ENCODE measurements around the gene RNLS. TPM values are rescaled to one million over a fixed set of nuclear protein-coding genes. Genes with fewer than 3 reads are reported as not detected.

RNLS gene
- total and polyA plus RNA-seq, 2 of the 4 experiments (the other 2 are of a cell fraction), result 4.5 to 7.0 TPM

- H4K5ac ChIP-seq (ENCODE audit: low read depth, low read length), result no peak overlapping the region
- dilution Hi-C loops (cut with HindIII; ENCODE audit: low sequenced_read_pairs, unreplicated experiment), result no loop called here
- no peak overlapping the region for H3K27ac ChIP-seq (ENCODE audit: insufficient read depth, low read length)
- no peak overlapping the region for H3K56ac ChIP-seq (ENCODE audit: extremely low read depth, insufficient read depth, low read length)
- POLR2A ChIA-PET (ENCODE audit: unreplicated experiment), result no interaction called here
- CTCF ChIA-PET, result no interaction called here
- H3K4me3 ChIP-seq (ENCODE audit: insufficient read depth, low read depth, low read length), result no peak overlapping the region
- no peaks in the 10 kb centered on the region for H3K36me3 ChIP-seq (ENCODE audit: control insufficient read depth, insufficient read depth, low read length)
- no peak overlapping the region for H3K23ac ChIP-seq (ENCODE audit: low read depth, low read length)
- no peak overlapping the region for H3K14ac ChIP-seq (replicated peaks; ENCODE audit: low read depth, low read length)
- H2BK20ac ChIP-seq (ENCODE audit: low read depth, low read length), result no peak overlapping the region
- no peak overlapping the region for H2AK5ac ChIP-seq (ENCODE audit: low read depth, low read length)
- H4K8ac ChIP-seq (ENCODE audit: low read depth in 2 of 2, low read length in 2 of 2), result no peak overlapping the region
- intact Hi-C loops (cut with micrococcal nuclease), result no loop called here
- H3K4ac ChIP-seq (ENCODE audit: low read depth, low read length), result no peak overlapping the region
- TF ChIP-seq CEBPB (IDR thresholded peaks at IDR 0.05; ENCODE audit: low read depth, low read length) (no peak), RFX5 (IDR thresholded peaks at IDR 0.05; ENCODE audit: low read depth, low read length) (no peak), MAFK (IDR thresholded peaks at IDR 0.05; ENCODE audit: low read depth, low read length) (no peak), SMC3 (IDR thresholded peaks at IDR 0.05; ENCODE audit: low read depth, low read length) (no peak), MXI1 (IDR thresholded peaks at IDR 0.05; ENCODE audit: borderline replicate concordance, low read depth, low read length) (no peak)
- H3K4me1 ChIP-seq (ENCODE audit: control insufficient read depth, insufficient read depth, low read length), result no peaks in the 10 kb centered on the region
- no peak overlapping the region for H2BK5ac ChIP-seq (ENCODE audit: low read depth, low read length, poor library complexity, severe bottlenecking)
- H3K9ac ChIP-seq (ENCODE audit: low read depth, low read length), result no peak overlapping the region
- H2BK120ac ChIP-seq (ENCODE audit: low read depth, low read length), result no peak overlapping the region
- no peaks in the 10 kb centered on the region for H3K9me1 ChIP-seq (ENCODE audit: insufficient read depth, low read length)
- H2BK15ac ChIP-seq (ENCODE audit: low read depth, low read length), result no peak overlapping the region
- no peaks in the 10 kb centered on the region for H4K20me1 ChIP-seq (ENCODE audit: insufficient read depth, low read length)
- H3K27me3 ChIP-seq (ENCODE audit: control insufficient read depth, insufficient read depth, low read length), result no peaks in the 10 kb centered on the region; the same call in 1 of the 2 replicates
- no peaks in the 10 kb centered on the region for H3K9me3 ChIP-seq (ENCODE audit: control insufficient read depth, insufficient read depth, low read length)
- ATAC-seq (ENCODE audit: low read depth) (peak; percentile 57; the same call in 1 of the 2 replicates), DNase-seq (peak; percentile 39)
- H4K91ac ChIP-seq (ENCODE audit: insufficient read depth, low read depth, low read length), result no peak overlapping the region
- no TSS peak for BruUV-seq (replicated peaks)
- no peak overlapping the region for H2AFZ ChIP-seq (replicated peaks; ENCODE audit: low read length, poor library complexity)
- whole genome bisulfite sequencing, 2 experiments (ENCODE audit: extremely low coverage in 2 of 2, insufficient read length in 1 of 2), result no CpG with 5 or more reads among the region's 1 CpG
- no peak overlapping the region for H3K18ac ChIP-seq (ENCODE audit: low read depth, low read length)
- H2AK9ac ChIP-seq (replicated peaks; ENCODE audit: low read depth, low read length, poor library complexity), result no peak overlapping the region
- H3K79me1 ChIP-seq (ENCODE audit: low read depth in 1 of 2, low read length in 2 of 2), result no peaks in the 10 kb centered on the region
- in situ Hi-C loops (cut with MboI; ENCODE audit: low sequenced_read_pairs), result no loop called here
- H3K4me2 ChIP-seq (ENCODE audit: low read depth, low read length), result no peak overlapping the region
Measured at GRCh38 chr10:88377510-88377909, 205.6 kb downstream of the RNLS start.

Measured in IMR-90 (cell line).